ENCODE measurements around the gene NKIRAS2. TPM values are rescaled to one million over a fixed set of nuclear protein-coding genes. Genes with fewer than 3 reads are reported as not detected.

The NKIRAS2 gene
- total and polyA plus RNA-seq, 2 of the 13 experiments (the other 11 are each of a cell fraction or from before 2014, with no cell fraction given): 27.9 to 42.0 TPM

GRCh38 chr17:41989702-41990419 lies 30.0 kb upstream of the NKIRAS2 start (continued):
- TF ChIP-seq, protein P1, sequence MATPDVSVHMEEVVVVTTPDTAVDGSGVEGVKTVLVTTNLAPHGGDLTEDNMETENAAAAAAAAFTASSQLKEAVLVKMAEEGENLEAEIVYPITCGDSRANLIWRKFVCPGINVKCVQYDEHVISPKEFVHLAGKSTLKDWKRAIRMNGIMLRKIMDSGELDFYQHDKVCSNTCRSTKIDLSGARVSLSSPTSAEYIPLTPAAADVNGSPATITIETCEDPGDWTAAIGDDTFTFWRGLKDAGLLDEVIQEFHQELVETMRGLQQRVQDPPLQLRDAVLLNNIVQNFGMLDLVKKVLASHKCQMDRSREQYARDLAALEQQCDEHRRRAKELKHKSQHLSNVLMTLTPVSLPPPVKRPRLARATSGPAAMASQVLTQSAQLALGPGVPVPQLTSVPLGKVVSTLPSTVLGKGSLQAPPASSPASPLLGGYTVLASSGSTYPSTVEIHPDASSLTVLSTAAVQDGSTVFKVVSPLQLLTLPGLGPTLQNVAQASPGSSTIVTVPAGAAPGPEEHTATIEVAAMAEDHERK (CRISPR knock-in tag; IDR thresholded peaks at IDR 0.05; ENCODE audit: low read depth): 0 out of 2 replicates have a peak, but pooled peaks have one; percentile 15
- TF ChIP-seq TGIF2 (CRISPR knock-in tag; IDR thresholded peaks at IDR 0.05): 0 out of 2 replicates have a peak, but pooled peaks have one; percentile 40
- TF ChIP-seq HOXA3 (CRISPR knock-in tag; IDR thresholded peaks at IDR 0.05): peak; percentile 58; the same call in 1 of the 2 replicates
- peak; percentile 95 for TF ChIP-seq HMG20B (CRISPR knock-in tag; conservative IDR thresholded peaks at IDR 0.05)
- TF ChIP-seq ARNT2 (CRISPR knock-in tag; IDR thresholded peaks at IDR 0.05; ENCODE audit: low read depth): 0 out of 2 replicates have a peak, but pooled peaks have one; percentile 26
- TF ChIP-seq, protein P2, sequence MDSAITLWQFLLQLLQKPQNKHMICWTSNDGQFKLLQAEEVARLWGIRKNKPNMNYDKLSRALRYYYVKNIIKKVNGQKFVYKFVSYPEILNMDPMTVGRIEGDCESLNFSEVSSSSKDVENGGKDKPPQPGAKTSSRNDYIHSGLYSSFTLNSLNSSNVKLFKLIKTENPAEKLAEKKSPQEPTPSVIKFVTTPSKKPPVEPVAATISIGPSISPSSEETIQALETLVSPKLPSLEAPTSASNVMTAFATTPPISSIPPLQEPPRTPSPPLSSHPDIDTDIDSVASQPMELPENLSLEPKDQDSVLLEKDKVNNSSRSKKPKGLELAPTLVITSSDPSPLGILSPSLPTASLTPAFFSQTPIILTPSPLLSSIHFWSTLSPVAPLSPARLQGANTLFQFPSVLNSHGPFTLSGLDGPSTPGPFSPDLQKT (CRISPR knock-in tag; IDR thresholded peaks at IDR 0.05; ENCODE audit: borderline replicate concordance): no peak
- TF ChIP-seq HDAC2 (CRISPR knock-in tag; IDR thresholded peaks at IDR 0.05): peak; percentile 84
- TF ChIP-seq ZNF280D (CRISPR knock-in tag; IDR thresholded peaks at IDR 0.05): no peak
- TF ChIP-seq KMT2B (CRISPR knock-in tag; IDR thresholded peaks at IDR 0.05): peak; percentile 47; the same call in 1 of the 2 replicates
- TF ChIP-seq ZMYM2 (CRISPR knock-in tag; IDR thresholded peaks at IDR 0.05): no peak
- TF ChIP-seq ZNF614 (CRISPR knock-in tag; IDR thresholded peaks at IDR 0.05; ENCODE audit: borderline replicate concordance): peak; percentile 66; the same call in 1 of the 2 replicates
- TF ChIP-seq, protein P3, sequence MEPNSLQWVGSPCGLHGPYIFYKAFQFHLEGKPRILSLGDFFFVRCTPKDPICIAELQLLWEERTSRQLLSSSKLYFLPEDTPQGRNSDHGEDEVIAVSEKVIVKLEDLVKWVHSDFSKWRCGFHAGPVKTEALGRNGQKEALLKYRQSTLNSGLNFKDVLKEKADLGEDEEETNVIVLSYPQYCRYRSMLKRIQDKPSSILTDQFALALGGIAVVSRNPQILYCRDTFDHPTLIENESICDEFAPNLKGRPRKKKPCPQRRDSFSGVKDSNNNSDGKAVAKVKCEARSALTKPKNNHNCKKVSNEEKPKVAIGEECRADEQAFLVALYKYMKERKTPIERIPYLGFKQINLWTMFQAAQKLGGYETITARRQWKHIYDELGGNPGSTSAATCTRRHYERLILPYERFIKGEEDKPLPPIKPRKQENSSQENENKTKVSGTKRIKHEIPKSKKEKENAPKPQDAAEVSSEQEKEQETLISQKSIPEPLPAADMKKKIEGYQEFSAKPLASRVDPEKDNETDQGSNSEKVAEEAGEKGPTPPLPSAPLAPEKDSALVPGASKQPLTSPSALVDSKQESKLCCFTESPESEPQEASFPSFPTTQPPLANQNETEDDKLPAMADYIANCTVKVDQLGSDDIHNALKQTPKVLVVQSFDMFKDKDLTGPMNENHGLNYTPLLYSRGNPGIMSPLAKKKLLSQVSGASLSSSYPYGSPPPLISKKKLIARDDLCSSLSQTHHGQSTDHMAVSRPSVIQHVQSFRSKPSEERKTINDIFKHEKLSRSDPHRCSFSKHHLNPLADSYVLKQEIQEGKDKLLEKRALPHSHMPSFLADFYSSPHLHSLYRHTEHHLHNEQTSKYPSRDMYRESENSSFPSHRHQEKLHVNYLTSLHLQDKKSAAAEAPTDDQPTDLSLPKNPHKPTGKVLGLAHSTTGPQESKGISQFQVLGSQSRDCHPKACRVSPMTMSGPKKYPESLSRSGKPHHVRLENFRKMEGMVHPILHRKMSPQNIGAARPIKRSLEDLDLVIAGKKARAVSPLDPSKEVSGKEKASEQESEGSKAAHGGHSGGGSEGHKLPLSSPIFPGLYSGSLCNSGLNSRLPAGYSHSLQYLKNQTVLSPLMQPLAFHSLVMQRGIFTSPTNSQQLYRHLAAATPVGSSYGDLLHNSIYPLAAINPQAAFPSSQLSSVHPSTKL (CRISPR knock-in tag; IDR thresholded peaks at IDR 0.05): peak; percentile 87
- 0 out of 2 replicates have a peak, but pooled peaks have one; percentile 12 for TF ChIP-seq ELF1 (CRISPR knock-in tag; IDR thresholded peaks at IDR 0.05)
- no peak for TF ChIP-seq FOXP1 (IDR thresholded peaks at IDR 0.05)
- peak; percentile 66 for TF ChIP-seq FOXP1 (CRISPR knock-in tag; IDR thresholded peaks at IDR 0.05)
- TF ChIP-seq CCDC6 (CRISPR knock-in tag; IDR thresholded peaks at IDR 0.05): 0 out of 2 replicates have a peak, but pooled peaks have one; percentile 31
- TF ChIP-seq ARID2 (CRISPR knock-in tag; IDR thresholded peaks at IDR 0.05; ENCODE audit: borderline replicate concordance): no peak
- no peak for TF ChIP-seq ZNF572 (CRISPR knock-in tag; IDR thresholded peaks at IDR 0.05)
- peak; percentile 93 for TF ChIP-seq NCOR1 (IDR thresholded peaks at IDR 0.05; ENCODE audit: borderline replicate concordance, low read length)
- peak; percentile 90 for TF ChIP-seq RCOR2 (CRISPR knock-in tag; IDR thresholded peaks at IDR 0.05)
- TF ChIP-seq FOXO1 (CRISPR knock-in tag; IDR thresholded peaks at IDR 0.05): peak; percentile 48; the same call in 1 of the 2 replicates

Data from HepG2 (cell line).